Natural killer cell (primary cell): ENCODE data around the gene IL15. TPM values are rescaled to one million over a fixed set of nuclear protein-coding genes. Genes with fewer than 3 reads are reported as not detected.

Experiments
- ATAC-seq, 3 donors: fragments of 150-1000 bp in 2 of 3; fragments of 200-7000 bp in 1 of 3; cut with Tn5 transposase; 1 replicate in 1 of 3; 2 replicates in 2 of 3; pipeline ENCODE4 v1.10.0; 2021; ENCODE audit warnings: mild to moderate bottlenecking in 2 of 3, moderate library complexity in 2 of 3
- DNase-seq, 2 donors: peaks; one replicate each; pipeline versions ENCODE4 v3.0.0 to v3.0.0-alpha.2; 2013 to 2021; ENCODE audit warnings: mixed read lengths in 1 of 2
- H3K27ac ChIP-seq: one replicate; pipeline ENCODE4 v1.5.1; 2013; ENCODE audit warnings: mild to moderate bottlenecking, low read length
- H3K27me3 ChIP-seq: one replicate; pipeline ENCODE4 v1.6.1; 2013; ENCODE audit warnings: low read length; ENCODE audit not compliant: control insufficient read depth, insufficient read depth
- H3K36me3 ChIP-seq: one replicate; pipeline ENCODE4 v1.6.1; 2013; ENCODE audit warnings: low read length; ENCODE audit not compliant: control insufficient read depth, insufficient read depth
- H3K4me1 ChIP-seq: one replicate; pipeline ENCODE4 v1.6.1; 2013; ENCODE audit warnings: low read length; ENCODE audit not compliant: control insufficient read depth, insufficient read depth
- H3K4me3 ChIP-seq: one replicate; pipeline ENCODE4 v1.5.1; 2013; ENCODE audit warnings: low read length
- H3K9me3 ChIP-seq: one replicate; pipeline ENCODE4 v1.6.1; 2013; ENCODE audit warnings: low read length; ENCODE audit not compliant: control insufficient read depth, insufficient read depth
- H3K27ac Mint-ChIP-seq, 2 donors: one replicate each; pipeline ENCODE4 v1.8.0; 2022; ENCODE audit warnings: mild to moderate bottlenecking in 2 of 2, mixed read lengths in 2 of 2, moderate library complexity in 1 of 2
- H3K27me3 Mint-ChIP-seq, 2 donors: one replicate each; pipeline ENCODE4 v1.8.0; 2022; ENCODE audit warnings: low read depth in 2 of 2, mixed read lengths in 2 of 2
- H3K36me3 Mint-ChIP-seq: one replicate; pipeline ENCODE4 v1.8.0; 2022; ENCODE audit warnings: mixed read lengths
- H3K4me1 Mint-ChIP-seq, 2 donors: one replicate each; pipeline ENCODE4 v1.8.0; 2022; ENCODE audit warnings: mixed read lengths in 2 of 2
- H3K4me3 Mint-ChIP-seq: one replicate; pipeline ENCODE4 v1.8.0; 2022; ENCODE audit warnings: mild to moderate bottlenecking, moderate library complexity, mixed read lengths
- H3K9me3 Mint-ChIP-seq, 2 donors: one replicate each; pipeline ENCODE4 v1.8.0; 2022; ENCODE audit warnings: mixed read lengths in 2 of 2
- WGBS: methylation state at CpG from one replicate; pipeline ENCODE4 v1.1.7; 2013; ENCODE audit warnings: missing lambda C conversion rate; ENCODE audit not compliant: insufficient coverage; 5-methylcytosine and 5-hydroxymethylcytosine counted together
- intact Hi-C: fragments of 100-400 bp; cut with micrococcal nuclease; formaldehyde crosslinking; loops from one replicate; pipeline ENCODE4 v1.14.2; 2022
- total RNA-seq, 4 donors: library from RNA; stranded (reverse); fragments of 120-200 nt in 1 of 4; gene quantifications; one replicate each; pipeline versions ENCODE4 v1.2.3 to v1.2.4, GENCODE V29; 2013 to 2022
- TF ChIP-seq, protein P1 (sequence below): fragments of 200-600 bp; IDR thresholded peaks from one replicate; pipeline ENCODE4 v1.8.0; 2022; ENCODE audit warnings: antibody characterized with exemption

Gene IL15
- total RNA-seq, 3 donors from 2014 or later (not counting 1 experiment from before 2014, with no cell fraction given): 6.0 to 8.1 (median 7.8) TPM

DNA sequence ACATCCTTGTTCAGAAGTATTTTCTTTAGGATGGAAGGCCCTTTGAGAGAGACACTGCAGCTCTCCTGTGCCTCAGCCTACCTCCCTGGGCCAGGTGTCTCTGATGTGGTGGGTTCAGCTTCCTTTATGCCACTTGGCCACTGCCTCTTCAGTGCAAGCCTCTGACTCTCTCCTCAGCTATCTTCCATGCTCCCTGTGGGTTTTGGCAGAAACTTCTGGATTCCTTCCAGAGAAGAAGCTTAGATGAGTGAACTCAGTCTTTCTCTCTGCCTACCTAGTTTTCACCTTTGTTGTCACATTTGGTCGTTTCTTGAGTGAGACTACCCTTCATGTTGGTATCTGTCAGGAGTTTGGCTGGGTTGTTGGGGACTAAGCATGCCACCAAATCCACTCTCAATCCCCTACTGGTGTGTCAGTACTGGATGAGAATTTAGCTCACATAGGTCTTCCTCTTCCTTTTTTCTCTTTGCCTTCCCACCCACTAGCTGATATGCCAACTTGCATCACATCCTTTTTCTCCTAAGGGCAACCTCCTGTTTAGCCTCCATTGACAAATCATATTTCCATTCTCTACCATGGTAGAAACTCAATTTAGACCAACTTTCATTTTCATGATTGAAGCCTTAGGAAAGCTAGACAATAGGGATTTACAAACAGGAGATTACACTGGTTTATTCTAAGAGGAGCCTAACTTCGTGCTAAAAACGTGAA lies 32.0 kb downstream of the IL15 start:
- no peaks in the 10 kb centered on the region for H3K9me3 Mint-ChIP-seq
- Histone ChIP-seq H3K27ac (no peak overlapping the region), H3K36me3 (no peaks in the 10 kb centered on the region), H3K4me3 (no peak overlapping the region), H3K4me1 (no peaks in the 10 kb centered on the region), H3K9me3 (no peaks in the 10 kb centered on the region), H3K27me3 (no peaks in the 10 kb centered on the region)
- intact Hi-C loops: no loop called here
- no peak overlapping the region for H3K27ac Mint-ChIP-seq
- no peaks in the 10 kb centered on the region for H3K36me3 Mint-ChIP-seq
- DNase-seq: no peak
- WGBS: 100% methylated on average over 2 of the region's 3 CpGs
- no peak for ATAC-seq
- no peak overlapping the region for H3K4me3 Mint-ChIP-seq
- H3K4me1 Mint-ChIP-seq: peaks cover 4 to 6% of the 10 kb centered on the region in 2 donors
- H3K27me3 Mint-ChIP-seq: no peaks in the 10 kb centered on the region
- TF ChIP-seq, protein P1, sequence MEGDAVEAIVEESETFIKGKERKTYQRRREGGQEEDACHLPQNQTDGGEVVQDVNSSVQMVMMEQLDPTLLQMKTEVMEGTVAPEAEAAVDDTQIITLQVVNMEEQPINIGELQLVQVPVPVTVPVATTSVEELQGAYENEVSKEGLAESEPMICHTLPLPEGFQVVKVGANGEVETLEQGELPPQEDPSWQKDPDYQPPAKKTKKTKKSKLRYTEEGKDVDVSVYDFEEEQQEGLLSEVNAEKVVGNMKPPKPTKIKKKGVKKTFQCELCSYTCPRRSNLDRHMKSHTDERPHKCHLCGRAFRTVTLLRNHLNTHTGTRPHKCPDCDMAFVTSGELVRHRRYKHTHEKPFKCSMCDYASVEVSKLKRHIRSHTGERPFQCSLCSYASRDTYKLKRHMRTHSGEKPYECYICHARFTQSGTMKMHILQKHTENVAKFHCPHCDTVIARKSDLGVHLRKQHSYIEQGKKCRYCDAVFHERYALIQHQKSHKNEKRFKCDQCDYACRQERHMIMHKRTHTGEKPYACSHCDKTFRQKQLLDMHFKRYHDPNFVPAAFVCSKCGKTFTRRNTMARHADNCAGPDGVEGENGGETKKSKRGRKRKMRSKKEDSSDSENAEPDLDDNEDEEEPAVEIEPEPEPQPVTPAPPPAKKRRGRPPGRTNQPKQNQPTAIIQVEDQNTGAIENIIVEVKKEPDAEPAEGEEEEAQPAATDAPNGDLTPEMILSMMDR: no peak

- H3K4me1 Mint-ChIP-seq: peaks cover 4 to 6% of the 10 kb centered on the region in 2 donors
- intact Hi-C loops: no loop called here
Observed at GRCh38 chr4:141669501-141669900, 33.1 kb downstream of the IL15 start.

DNA sequence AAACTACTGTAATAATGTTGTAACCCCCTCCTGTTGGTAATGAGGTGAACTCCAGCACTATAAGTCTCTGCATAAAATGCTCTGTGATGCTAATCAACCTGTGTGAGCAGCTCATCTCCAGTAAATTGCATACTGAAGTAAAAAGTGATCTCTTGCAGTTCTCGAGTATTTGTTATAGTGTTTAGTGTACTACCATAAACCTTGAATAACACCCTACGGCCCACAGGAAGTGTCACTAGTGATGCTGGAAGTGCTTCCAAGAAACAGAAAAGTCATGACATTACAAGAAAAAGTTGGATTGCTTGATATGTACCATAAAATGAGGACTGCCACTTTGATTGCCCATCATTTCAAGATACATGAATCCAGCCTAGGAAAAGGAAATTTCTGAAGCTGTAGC lies 39.0 kb downstream of the IL15 start:
- WGBS: 50% methylated on average over 1 of the region's 2 CpGs
- H3K9me3 ChIP-seq: no peaks in the 10 kb centered on the region
- intact Hi-C loops: no loop called here

More at GRCh38 chr4:141669501-141669900, 33.1 kb downstream of the IL15 start:
- no peaks in the 10 kb centered on the region for H3K27me3 ChIP-seq
- H3K9me3 ChIP-seq: no peaks in the 10 kb centered on the region
- Mint-ChIP-seq H3K27ac (no peak overlapping the region), H3K4me3 (no peak overlapping the region), H3K27me3 (no peaks in the 10 kb centered on the region), H3K36me3 (no peaks in the 10 kb centered on the region), H3K9me3 (no peaks in the 10 kb centered on the region)
- no peak for DNase-seq
- H3K4me3 ChIP-seq: no peak overlapping the region
- no peak overlapping the region for H3K27ac ChIP-seq
- WGBS: no CpG with 5 or more reads among the region's 1 CpG
- TF ChIP-seq, protein P1: no peak
- H3K36me3 ChIP-seq: no peaks in the 10 kb centered on the region
- no peaks in the 10 kb centered on the region for H3K4me1 ChIP-seq
- no peak for ATAC-seq

More for the DNA sequence above, 39.0 kb downstream of the IL15 start:
- Histone ChIP-seq H3K4me1 (no peaks in the 10 kb centered on the region), H3K4me3 (no peak overlapping the region), H3K27me3 (no peaks in the 10 kb centered on the region), H3K27ac (no peak overlapping the region), H3K36me3 (no peaks in the 10 kb centered on the region)
- Mint-ChIP-seq H3K27ac (no peak overlapping the region), H3K27me3 (no peaks in the 10 kb centered on the region), H3K4me1 (peaks cover 15 to 21% of the 10 kb centered on the region in 2 donors), H3K9me3 (no peaks in the 10 kb centered on the region), H3K4me3 (no peak overlapping the region), H3K36me3 (no peaks in the 10 kb centered on the region)
- peak in 1 of 3 donors; percentile 36 for ATAC-seq
- no peak for DNase-seq
- TF ChIP-seq, protein P1: no peak
